ENCODE results near the gene DESI2. TPM values are rescaled to one million over a fixed set of nuclear protein-coding genes. Genes with fewer than 3 reads are reported as not detected.

DESI2 gene
- total and polyA plus RNA-seq, 2 of the 8 experiments (the other 6 are each of a cell fraction or from before 2014, with no cell fraction given): 54.0 to 110 TPM

GRCh38 chr1:244662599-244662998 lies 9.7 kb downstream of the DESI2 start (continued):
- TF ChIP-seq, protein P1, sequence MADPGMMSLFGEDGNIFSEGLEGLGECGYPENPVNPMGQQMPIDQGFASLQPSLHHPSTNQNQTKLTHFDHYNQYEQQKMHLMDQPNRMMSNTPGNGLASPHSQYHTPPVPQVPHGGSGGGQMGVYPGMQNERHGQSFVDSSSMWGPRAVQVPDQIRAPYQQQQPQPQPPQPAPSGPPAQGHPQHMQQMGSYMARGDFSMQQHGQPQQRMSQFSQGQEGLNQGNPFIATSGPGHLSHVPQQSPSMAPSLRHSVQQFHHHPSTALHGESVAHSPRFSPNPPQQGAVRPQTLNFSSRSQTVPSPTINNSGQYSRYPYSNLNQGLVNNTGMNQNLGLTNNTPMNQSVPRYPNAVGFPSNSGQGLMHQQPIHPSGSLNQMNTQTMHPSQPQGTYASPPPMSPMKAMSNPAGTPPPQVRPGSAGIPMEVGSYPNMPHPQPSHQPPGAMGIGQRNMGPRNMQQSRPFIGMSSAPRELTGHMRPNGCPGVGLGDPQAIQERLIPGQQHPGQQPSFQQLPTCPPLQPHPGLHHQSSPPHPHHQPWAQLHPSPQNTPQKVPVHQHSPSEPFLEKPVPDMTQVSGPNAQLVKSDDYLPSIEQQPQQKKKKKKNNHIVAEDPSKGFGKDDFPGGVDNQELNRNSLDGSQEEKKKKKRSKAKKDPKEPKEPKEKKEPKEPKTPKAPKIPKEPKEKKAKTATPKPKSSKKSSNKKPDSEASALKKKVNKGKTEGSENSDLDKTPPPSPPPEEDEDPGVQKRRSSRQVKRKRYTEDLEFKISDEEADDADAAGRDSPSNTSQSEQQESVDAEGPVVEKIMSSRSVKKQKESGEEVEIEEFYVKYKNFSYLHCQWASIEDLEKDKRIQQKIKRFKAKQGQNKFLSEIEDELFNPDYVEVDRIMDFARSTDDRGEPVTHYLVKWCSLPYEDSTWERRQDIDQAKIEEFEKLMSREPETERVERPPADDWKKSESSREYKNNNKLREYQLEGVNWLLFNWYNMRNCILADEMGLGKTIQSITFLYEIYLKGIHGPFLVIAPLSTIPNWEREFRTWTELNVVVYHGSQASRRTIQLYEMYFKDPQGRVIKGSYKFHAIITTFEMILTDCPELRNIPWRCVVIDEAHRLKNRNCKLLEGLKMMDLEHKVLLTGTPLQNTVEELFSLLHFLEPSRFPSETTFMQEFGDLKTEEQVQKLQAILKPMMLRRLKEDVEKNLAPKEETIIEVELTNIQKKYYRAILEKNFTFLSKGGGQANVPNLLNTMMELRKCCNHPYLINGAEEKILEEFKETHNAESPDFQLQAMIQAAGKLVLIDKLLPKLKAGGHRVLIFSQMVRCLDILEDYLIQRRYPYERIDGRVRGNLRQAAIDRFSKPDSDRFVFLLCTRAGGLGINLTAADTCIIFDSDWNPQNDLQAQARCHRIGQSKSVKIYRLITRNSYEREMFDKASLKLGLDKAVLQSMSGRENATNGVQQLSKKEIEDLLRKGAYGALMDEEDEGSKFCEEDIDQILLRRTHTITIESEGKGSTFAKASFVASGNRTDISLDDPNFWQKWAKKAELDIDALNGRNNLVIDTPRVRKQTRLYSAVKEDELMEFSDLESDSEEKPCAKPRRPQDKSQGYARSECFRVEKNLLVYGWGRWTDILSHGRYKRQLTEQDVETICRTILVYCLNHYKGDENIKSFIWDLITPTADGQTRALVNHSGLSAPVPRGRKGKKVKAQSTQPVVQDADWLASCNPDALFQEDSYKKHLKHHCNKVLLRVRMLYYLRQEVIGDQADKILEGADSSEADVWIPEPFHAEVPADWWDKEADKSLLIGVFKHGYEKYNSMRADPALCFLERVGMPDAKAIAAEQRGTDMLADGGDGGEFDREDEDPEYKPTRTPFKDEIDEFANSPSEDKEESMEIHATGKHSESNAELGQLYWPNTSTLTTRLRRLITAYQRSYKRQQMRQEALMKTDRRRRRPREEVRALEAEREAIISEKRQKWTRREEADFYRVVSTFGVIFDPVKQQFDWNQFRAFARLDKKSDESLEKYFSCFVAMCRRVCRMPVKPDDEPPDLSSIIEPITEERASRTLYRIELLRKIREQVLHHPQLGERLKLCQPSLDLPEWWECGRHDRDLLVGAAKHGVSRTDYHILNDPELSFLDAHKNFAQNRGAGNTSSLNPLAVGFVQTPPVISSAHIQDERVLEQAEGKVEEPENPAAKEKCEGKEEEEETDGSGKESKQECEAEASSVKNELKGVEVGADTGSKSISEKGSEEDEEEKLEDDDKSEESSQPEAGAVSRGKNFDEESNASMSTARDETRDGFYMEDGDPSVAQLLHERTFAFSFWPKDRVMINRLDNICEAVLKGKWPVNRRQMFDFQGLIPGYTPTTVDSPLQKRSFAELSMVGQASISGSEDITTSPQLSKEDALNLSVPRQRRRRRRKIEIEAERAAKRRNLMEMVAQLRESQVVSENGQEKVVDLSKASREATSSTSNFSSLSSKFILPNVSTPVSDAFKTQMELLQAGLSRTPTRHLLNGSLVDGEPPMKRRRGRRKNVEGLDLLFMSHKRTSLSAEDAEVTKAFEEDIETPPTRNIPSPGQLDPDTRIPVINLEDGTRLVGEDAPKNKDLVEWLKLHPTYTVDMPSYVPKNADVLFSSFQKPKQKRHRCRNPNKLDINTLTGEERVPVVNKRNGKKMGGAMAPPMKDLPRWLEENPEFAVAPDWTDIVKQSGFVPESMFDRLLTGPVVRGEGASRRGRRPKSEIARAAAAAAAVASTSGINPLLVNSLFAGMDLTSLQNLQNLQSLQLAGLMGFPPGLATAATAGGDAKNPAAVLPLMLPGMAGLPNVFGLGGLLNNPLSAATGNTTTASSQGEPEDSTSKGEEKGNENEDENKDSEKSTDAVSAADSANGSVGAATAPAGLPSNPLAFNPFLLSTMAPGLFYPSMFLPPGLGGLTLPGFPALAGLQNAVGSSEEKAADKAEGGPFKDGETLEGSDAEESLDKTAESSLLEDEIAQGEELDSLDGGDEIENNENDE (IDR thresholded peaks at IDR 0.05; ENCODE audit: insufficient replicate concordance, low read length): no peak
- no peak for TF ChIP-seq SIX5 (IDR thresholded peaks at IDR 0.05; ENCODE audit: low read depth, low read length)
- no peak for TF ChIP-seq SRF (IDR thresholded peaks at IDR 0.05; ENCODE audit: low read depth, low read length)
- no peak for TF ChIP-seq KDM5A (IDR thresholded peaks at IDR 0.05; ENCODE audit: low read length)

Measured in H1 (cell line).